Pericardium fibroblast (primary cell): ENCODE measurements around the gene PRPS1L1. TPM values are rescaled to one million over a fixed set of nuclear protein-coding genes. Genes with fewer than 3 reads are reported as not detected.

Experiments used
- total RNA-seq: library from RNA; depleted of rRNA; stranded (reverse); fragments of >200 nt; gene quantifications from 2 replicates; pipeline ENCODE4 v1.2.3, GENCODE V29; 2015

The PRPS1L1 gene
- total RNA-seq: not detected in 2 replicates

DNA sequence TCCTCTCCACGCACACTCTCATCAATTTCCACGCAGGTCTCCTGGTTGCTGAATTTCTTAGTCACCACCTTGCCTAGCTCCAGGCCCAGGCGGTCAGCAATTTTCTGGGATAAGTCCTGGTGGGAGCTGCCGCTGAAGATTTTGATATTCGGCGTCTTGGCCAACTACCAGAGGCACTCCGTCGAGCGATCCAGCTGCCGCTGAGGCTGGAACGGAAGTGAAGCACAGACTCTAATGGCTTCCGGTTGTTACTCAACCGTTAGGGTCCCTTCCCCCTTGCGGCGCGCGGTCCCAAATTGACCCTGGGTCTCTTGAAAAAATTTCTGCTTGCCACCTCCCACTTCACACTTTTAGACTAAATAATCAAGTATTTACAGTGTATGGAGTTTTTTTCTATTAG lies at the start of gene PRPS1L1:
TSS of gene PRPS1L1 (minus strand) at position 219 of the 400 bp plus-strand sequence.

Other genes with a start within 250 kb of the PRPS1L1 start
- gene SNX13, start 87.4 kb downstream of the PRPS1L1 start, total RNA-seq: 20.5 and 23.7 TPM in 2 replicates